ENCODE results near the gene RBBP7.

RBBP7 gene

GRCh38 chrX:16851421-16851820 is 18.7 kb downstream of the RBBP7 start:
- TF ChIP-seq FOXP2 (optimal IDR thresholded peaks at IDR 0.05; ENCODE audit: borderline replicate concordance, extremely low read depth, extremely low read length, insufficient read depth): no peak
- no peak for TF ChIP-seq REST (IDR thresholded peaks at IDR 0.05; ENCODE audit: insufficient read depth in 1 of 2, low read depth in 2 of 2, low read length in 2 of 2)
- no peak for TF ChIP-seq SIN3A (IDR thresholded peaks at IDR 0.05; ENCODE audit: borderline replicate concordance, insufficient read depth, low read length)
- TF ChIP-seq POLR2AphosphoS5 (IDR thresholded peaks at IDR 0.05; ENCODE audit: low read depth, low read length): no peak
- TF ChIP-seq TAF1 (IDR thresholded peaks at IDR 0.05; ENCODE audit: borderline replicate concordance, insufficient read depth, low read length): no peak

DNA sequence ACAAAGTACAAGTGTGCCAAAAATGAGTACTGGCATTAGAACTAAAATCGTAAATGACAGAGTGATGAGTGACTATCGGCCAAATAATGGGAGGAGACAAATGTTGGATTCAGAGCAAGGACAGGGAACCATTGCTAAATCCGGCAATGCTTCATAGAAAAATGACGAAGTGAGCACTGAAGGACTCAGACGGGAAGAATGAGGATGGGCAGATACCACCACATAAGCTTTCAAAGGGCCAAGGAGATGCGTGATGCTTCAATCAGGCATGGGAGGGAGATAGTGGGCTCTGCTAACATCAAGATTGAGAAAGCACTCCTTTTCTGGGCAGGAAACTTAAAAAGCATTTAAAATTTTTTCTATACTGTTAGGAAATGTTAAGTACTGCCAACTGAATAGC is 21.6 kb downstream of the RBBP7 start:
- TF ChIP-seq SIN3A (IDR thresholded peaks at IDR 0.05; ENCODE audit: borderline replicate concordance, insufficient read depth, low read length) (no peak), POLR2AphosphoS5 (IDR thresholded peaks at IDR 0.05; ENCODE audit: low read depth, low read length) (no peak), TAF1 (IDR thresholded peaks at IDR 0.05; ENCODE audit: borderline replicate concordance, insufficient read depth, low read length) (no peak), REST (IDR thresholded peaks at IDR 0.05; ENCODE audit: insufficient read depth in 1 of 2, low read depth in 2 of 2, low read length in 2 of 2) (no peak), FOXP2 (optimal IDR thresholded peaks at IDR 0.05; ENCODE audit: borderline replicate concordance, extremely low read depth, extremely low read length, insufficient read depth) (no peak)

DNA sequence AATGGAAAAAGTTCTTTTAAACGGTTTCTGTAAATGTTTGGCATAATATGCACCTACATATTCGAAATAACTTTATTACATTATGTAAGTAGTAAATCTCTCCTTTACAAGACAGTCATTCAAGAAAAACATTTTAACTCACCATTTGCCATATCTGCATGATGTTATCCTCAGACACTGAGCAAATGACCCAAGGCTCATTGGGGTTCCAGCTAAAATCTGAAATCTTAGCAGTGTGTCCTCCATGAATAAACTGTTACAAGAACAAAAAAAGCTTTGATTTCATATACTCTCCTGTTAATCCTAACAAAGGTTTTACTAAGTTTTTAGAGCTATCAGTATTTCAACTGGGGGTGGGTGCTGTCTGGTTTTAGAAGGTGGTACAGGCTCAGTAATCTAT is 24.5 kb downstream of the RBBP7 start:
- TF ChIP-seq TAF1 (IDR thresholded peaks at IDR 0.05; ENCODE audit: borderline replicate concordance, insufficient read depth, low read length) (no peak), FOXP2 (optimal IDR thresholded peaks at IDR 0.05; ENCODE audit: borderline replicate concordance, extremely low read depth, extremely low read length, insufficient read depth) (no peak), POLR2AphosphoS5 (IDR thresholded peaks at IDR 0.05; ENCODE audit: low read depth, low read length) (no peak), REST (IDR thresholded peaks at IDR 0.05; ENCODE audit: insufficient read depth in 1 of 2, low read depth in 2 of 2, low read length in 2 of 2) (no peak), SIN3A (IDR thresholded peaks at IDR 0.05; ENCODE audit: borderline replicate concordance, insufficient read depth, low read length) (no peak)

- TF ChIP-seq REST (IDR thresholded peaks at IDR 0.05; ENCODE audit: insufficient read depth in 1 of 2, low read depth in 2 of 2, low read length in 2 of 2) (no peak), POLR2AphosphoS5 (IDR thresholded peaks at IDR 0.05; ENCODE audit: low read depth, low read length) (no peak), SIN3A (IDR thresholded peaks at IDR 0.05; ENCODE audit: borderline replicate concordance, insufficient read depth, low read length) (no peak), FOXP2 (optimal IDR thresholded peaks at IDR 0.05; ENCODE audit: borderline replicate concordance, extremely low read depth, extremely low read length, insufficient read depth) (no peak), TAF1 (IDR thresholded peaks at IDR 0.05; ENCODE audit: borderline replicate concordance, insufficient read depth, low read length) (no peak)
Measured at GRCh38 chrX:16843208-16843909, 26.8 kb downstream of the RBBP7 start.
